ENCODE measurements around the gene ATP2B1. TPM values are rescaled to one million over a fixed set of nuclear protein-coding genes. Genes with fewer than 3 reads are reported as not detected.
"Not testable (repeated sequence)": the region's sequence is repeated elsewhere in the genome, so short reads cannot be mapped to it uniquely, and the experiment has no call there.

Gene ATP2B1
- total RNA-seq, 1 donor from 2014 or later: 43.3 TPM

- no peak for DNase-seq (ENCODE audit: low spot score)
- peak; percentile 56 for ATAC-seq
- intact Hi-C loops (cut with DNase I): no loop called here
Measured at GRCh38 chr12:89721291-89721987, 12.8 kb upstream of the ATP2B1 start.

DNA sequence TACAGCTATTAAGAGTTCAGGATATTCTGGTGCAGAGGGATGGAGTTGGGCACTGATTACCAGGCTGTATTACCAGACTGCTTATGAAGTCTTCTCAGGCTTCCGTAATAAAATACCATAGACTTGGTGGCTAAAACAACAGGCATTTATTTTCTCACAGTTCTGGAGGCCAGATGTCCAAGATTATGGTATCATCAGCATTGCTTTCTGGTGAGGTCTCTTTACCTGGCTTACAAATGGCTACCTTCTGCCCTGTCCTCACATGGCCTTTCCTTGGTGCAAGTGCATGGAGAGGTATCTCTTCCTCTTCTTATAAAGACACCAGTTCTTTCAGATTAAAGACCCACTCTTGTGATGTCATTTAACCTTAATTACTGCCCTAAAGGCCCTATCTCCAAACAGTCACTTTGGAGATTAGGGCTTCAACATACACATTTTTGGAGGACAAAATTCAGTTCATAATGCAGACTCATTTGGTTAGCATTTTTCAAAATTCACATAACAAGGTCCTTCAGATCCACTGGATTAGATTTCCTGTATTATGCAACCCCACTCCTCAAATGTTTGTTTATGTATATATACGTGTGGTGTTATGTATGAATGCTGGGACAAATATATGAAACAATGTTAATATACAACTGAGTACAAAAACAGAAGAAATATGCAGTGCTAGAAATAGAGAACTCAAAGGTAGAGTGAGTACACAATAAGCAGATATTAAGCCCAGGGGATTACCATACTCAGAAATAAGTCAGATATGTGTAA, 9.3 kb upstream of the ATP2B1 start:
- DNase-seq (ENCODE audit: low spot score) (no peak), ATAC-seq (no peak)
- intact Hi-C loops (cut with DNase I): no loop called here

DNA sequence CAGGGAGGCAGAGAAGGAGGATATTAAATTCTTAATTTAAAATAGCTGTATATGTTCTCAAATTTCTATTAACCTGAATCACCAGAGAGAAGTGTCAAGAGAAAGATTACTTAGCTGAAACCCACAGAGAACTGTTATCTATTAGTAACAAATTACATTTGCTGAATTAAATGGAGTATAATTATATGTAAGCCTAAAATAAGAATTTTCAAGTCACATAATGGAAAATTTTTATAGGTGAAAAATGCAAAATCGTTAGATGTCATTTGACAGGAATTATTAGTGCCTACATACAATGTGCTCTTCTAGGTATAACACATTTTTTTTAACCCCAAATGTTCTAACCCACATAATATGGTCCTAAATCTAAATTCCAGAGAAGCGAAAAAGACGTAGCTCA, 4.1 kb upstream of the ATP2B1 start:
- no peak for ATAC-seq
- intact Hi-C loops (cut with DNase I): no loop called here
- DNase-seq (ENCODE audit: low spot score): no peak

DNA sequence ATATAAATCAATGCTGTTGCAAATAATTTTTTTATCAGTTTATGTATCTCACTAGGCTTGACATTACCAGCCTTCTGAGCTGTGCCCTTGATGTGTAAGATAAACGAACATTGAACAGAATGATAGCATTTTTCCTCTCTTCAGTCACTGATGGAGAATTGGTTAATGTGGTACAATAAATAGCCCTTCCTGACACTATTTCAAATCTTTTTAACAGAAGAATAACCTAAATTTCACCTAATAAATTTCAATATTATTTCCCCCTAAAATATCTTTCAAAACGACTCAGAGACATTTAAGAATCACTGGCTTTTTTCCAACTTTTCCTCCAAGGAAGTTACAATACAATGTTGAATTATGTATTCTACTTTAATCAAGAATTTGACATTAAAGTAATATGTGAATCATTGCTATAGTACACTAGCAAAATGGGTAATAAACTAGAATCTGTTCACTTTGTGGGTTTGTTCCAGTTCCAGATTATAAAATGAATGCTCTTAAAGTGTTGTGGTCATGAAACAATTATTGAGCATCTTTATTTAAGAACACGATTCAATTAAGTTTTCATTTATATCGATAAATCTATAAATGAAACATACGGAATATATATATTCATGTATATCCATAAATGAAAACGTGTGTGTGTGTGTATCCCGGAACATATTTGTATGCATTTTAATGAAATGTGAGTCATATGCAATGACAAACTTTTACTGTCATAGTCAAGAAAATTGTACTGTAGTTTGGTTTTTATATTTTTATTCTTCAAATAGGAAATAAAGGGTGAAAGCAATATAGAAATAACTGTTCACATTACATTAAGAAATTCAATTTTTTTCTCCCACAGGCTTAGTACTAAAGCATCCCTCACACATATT, 2.5 kb upstream of the ATP2B1 start:
- ATAC-seq: no peak
- DNase-seq (ENCODE audit: low spot score): no peak
- intact Hi-C loops (cut with DNase I): no loop called here

GRCh38 chr12:89709995-89710872, 1.6 kb upstream of the ATP2B1 start:
- DNase-seq (ENCODE audit: low spot score) (peak; percentile 85), ATAC-seq (no peak)
- intact Hi-C loops (cut with DNase I): no loop called here

DNA sequence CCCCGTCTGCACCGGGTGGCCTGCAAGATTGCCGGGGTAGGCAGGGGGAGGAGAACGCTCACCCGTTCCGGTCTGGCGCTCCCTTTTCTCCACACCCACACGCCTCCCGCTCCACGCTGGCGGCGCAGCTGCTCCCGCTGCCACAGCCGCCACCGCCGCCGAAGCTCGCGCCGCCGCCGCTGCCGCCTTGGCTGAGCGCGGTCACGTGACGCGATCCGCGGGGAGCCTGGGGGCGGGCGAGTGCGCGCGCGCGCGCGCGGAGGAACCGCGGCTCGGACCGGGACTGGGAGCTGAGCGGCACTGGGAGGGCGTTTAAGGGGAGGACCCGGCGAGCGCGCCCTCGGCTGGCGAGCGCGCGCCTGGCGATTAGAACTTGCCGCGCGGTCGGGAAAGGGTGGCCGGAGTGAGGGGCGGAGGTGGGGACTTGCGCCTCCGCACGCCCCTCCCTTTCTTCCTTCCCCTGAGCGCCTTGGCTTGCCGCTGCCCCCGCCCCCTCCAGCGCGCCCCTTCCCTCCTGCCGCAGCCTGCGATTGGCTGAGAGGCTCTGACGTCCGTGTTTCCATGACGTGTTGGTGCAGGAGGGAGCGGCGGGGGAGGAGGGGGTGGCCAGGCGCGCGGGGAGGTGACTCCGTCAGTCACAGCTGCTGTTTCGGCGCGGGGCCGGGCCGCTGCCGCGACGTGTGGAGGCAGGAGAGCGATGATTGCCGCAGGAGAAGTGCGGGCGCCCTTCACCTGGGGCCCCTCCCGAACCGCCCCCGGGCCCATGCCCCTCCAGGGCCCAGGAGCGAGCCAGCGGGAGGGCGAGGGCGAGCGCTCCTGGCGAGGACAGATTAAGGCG, 738 bp upstream of the ATP2B1 start:
- intact Hi-C loops (cut with DNase I): no loop called here
- ATAC-seq (peak; percentile 97), DNase-seq (ENCODE audit: low spot score) (peak; percentile 100)

DNA sequence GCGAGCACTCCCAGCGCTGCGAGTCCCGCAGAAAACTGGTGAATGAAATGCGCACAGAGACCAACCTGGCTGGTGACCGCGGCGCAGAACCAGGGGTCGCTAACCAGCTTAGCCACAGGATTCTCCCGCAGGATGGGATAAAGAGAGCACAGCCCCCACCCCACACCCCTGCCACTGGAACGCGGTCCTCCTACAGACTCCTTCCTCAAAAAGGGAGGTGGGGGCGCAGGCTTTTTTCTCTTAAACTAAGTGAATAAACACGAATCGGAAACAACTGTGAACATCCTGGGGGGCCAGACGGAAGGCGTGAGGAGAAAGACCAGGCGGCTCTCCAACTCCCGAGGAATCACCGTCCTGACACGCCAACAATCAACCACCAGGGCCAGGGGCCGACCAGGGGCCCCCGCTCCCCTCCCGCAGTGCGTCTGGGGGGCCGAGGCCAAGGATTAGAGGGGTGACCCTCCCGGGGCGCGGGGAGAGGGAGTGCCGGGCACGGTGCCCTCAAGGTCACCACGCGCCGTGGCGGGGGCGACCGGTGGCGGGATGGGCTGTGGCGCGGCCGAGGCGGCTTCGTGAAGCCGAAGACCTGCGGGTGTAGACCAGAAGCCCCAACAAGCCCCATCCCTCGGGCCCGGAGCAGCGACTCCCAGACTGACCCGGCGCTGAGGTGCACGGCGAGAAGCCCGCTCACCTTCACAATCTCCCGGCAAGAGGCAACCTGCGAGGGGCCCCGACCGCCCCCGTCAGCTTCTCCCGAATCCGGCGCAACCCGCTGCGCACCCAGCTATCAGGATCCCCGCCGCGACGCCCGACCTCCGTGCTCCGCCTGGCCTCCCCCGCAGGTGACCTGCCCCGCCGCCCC, 704 bp downstream of the ATP2B1 start:
- ATAC-seq (no peak), DNase-seq (ENCODE audit: low spot score) (peak; percentile 71)
- intact Hi-C loops (cut with DNase I): no loop called here

DNA sequence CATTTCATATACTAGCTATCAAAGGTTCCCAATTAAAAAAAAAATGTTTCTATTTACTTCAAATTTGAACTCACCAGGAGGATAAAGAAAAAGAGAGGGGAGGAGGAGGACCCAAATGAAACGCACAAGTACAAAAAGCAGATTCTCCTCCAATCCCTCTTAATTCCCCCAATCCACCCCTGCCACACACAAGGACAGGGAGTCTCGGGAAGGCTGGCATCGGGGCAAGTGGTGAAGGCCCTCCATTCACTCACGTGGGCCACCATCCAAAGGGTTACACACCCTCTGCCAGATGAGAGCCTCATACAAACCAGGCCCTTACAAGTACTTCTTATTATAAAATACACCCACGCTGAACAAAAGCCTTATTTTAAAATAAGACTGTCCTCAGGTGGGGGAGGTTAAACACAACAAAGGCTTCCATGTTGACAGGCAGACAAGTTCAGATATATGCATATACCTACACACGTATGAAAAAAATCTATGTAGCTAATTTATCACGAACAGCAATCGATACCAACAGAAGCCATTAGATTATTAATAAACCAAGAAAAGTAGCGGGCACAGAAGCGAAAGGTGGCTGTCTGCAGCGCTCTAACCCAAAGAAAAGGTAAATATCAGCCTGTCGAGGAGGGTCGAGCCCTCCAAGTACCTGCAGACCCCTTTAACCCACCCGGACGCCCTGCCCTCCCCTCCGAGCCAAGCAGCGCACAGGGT, 1.5 kb downstream of the ATP2B1 start:
- intact Hi-C loops (cut with DNase I): no loop called here
- DNase-seq (ENCODE audit: low spot score): no peak

DNA sequence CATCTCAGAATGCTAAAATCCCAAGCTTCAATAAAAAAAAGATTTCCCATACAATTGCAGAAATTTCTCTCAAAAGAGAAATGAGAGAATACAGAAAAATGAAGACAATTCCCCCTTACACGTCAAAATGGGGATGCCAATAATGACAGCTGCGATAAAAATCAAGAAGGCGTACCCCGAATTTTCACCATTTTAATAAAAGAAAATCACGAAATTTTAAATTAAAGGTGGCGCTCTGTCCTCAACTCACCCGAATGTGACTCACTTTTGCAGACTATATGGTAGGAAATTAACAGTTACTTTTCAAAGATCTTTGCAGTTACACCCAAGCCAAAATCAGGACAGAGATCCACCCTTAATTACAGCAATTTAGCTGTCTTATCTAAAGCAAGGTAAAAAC, 2.1 kb downstream of the ATP2B1 start:
- DNase-seq (ENCODE audit: low spot score) (no peak), ATAC-seq (no peak)
- intact Hi-C loops (cut with DNase I): no loop called here

More for the DNA sequence above, 1.5 kb downstream of the ATP2B1 start:
- no peak for ATAC-seq

DNA sequence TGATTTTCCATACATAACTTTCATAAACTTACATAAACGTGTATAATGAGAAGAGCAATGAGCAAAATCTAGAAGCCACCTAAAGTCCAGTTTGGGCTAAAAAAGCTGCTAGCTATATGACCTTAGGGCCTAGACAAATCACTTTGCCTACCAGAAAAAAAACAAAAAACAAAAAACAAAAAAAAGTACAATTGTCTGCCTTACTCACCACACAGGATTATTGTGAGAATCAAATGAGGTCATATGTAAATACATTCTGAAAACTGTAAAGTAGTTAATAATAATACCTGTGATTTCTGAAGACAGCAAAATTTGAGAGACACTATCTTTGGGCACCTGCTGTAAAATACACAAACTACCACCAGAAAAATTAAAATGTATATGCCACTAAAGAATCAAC, 4.2 kb downstream of the ATP2B1 start:
- no peak for ATAC-seq
- intact Hi-C loops (cut with DNase I): no loop called here
- DNase-seq (ENCODE audit: low spot score): no peak

DNA sequence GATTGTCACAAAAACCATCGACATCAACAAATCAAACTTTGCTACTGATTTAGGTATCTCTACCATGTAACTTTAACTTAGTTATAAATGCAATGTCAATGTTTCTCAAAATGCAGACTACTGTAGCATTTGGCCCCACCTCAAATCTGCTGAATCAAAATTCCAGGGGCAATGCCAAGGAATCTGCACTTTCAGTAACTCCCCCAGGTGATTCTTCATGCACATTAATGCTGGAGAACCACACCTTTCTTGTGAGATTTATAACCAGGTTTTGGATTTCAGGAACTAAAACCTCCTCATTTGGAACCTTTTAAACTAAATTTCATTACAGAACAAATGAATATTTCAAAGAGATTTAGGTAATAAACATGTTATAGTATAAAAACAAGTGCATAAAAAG, 4.9 kb downstream of the ATP2B1 start:
- intact Hi-C loops (cut with DNase I): no loop called here
- DNase-seq (ENCODE audit: low spot score) (no peak), ATAC-seq (no peak)

- no peak for ATAC-seq
- intact Hi-C loops (cut with DNase I): no loop called here
- DNase-seq (ENCODE audit: low spot score): no peak
Measured at GRCh38 chr12:89702503-89702902, 6.1 kb downstream of the ATP2B1 start.

- no peak for DNase-seq (ENCODE audit: low spot score)
- intact Hi-C loops (cut with DNase I): no loop called here
- ATAC-seq: no peak
Measured at GRCh38 chr12:89701606-89702206, 6.9 kb downstream of the ATP2B1 start.

DNA sequence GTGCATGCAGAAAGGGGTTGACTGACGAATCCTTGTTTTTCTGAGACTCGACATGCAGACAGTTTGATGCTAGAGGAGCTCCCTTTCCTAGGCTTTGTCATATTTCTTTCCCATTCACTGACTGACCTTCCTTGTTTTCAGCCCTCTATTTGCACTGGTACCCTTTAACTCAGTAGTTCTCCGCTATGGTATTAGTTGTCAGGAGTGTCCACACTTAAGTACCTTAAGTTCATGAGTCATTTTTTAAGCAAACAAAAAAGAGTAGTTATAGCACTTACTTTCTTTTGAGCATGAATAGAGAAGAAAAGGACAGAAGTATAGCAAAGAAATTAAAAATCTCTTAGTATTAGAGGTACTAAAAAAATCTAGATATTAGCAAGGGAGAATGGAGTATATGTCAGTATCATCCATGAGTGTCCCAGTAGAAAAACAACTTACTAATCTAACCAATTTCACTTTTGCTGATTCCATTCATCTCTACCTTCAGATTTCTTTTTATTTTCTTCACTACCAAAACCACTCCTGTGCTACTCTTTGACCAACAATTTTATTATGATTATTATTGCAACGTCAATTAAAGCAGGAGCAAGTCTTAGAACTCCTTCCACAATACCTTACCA, 8.3 kb downstream of the ATP2B1 start:
- no peak for DNase-seq (ENCODE audit: low spot score)
- ATAC-seq: no peak
- intact Hi-C loops (cut with DNase I): no loop called here

DNA sequence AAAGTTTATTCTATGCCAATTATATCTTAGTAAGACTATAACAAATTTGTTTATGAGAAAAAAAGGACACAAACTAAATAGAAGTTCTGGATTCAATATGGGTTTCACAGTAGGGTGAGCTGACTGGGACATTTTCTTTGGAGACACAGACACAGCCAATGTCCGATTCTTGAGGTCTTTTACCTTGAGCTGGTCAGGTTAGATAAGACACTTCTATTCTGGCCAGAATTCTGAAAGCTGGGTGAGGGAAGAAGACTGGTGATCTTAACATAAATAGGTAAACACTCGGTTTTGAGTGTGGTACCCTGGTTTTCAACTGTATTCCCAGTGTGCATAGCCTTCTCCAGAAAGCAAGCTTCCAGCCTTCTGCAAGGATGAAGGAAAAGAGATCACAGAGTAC, 10.0 kb downstream of the ATP2B1 start:
- DNase-seq (ENCODE audit: low spot score) (no peak), ATAC-seq (no peak)
- intact Hi-C loops (cut with DNase I): no loop called here

DNA sequence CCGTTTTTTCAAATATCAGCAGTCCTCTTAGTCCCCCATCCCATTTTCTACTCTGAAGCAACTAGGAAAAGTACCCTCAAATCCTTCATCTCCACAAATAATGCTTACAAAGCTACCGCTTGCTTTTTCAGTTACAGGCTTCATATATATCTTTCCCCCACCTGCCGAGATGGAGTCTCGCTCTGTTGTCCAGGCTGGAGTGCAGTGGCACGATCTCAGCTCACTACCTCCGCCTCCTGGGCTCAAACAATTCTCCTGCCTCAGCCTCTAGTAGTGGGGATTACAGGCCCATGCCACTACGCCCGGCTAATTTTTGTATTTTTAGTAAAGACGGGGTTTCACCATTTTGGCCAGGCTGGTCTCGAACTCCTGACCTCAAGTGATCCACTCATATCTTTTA, 10.9 kb downstream of the ATP2B1 start:
- ATAC-seq; intact Hi-C loops (cut with DNase I): not testable (repeated sequence)

More for the DNA sequence above, 10.9 kb downstream of the ATP2B1 start:
- DNase-seq (ENCODE audit: low spot score): not testable (repeated sequence)
